Right cardiac atrium (tissue), 5 donors: Measurements from ENCODE around the gene PLG. TPM values are rescaled to one million over a fixed set of nuclear protein-coding genes. Genes with fewer than 3 reads are reported as not detected.
"Not testable (repeated sequence)": the region's sequence is repeated elsewhere in the genome, so short reads cannot be mapped to it uniquely, and the experiment has no call there.

Source experiments
- ATAC-seq, 2 donors: fragments of 200-7000 bp; cut with Tn5 transposase; one replicate each; pipeline versions ENCODE4 v1.8.0 to v1.9.1; 2020; ENCODE audit warnings: moderate library complexity in 2 of 2, mild to moderate bottlenecking in 1 of 2
- DNase-seq, 3 donors: peaks; one replicate each; pipeline ENCODE4 v3.0.0-alpha.2; 2020
- H3K27ac ChIP-seq: one replicate; pipeline ENCODE4 v1.5.1; 2013; ENCODE audit warnings: mild to moderate bottlenecking, low read length, control low read depth, moderate library complexity
- H3K27me3 ChIP-seq: one replicate; pipeline ENCODE4 v1.6.1; 2013; ENCODE audit not compliant: control insufficient read depth, insufficient read depth
- H3K4me1 ChIP-seq: one replicate; pipeline ENCODE4 v1.6.1; 2013; ENCODE audit warnings: low read length; ENCODE audit not compliant: control insufficient read depth, insufficient read depth
- H3K4me3 ChIP-seq: one replicate; pipeline ENCODE4 v1.5.1; 2013; ENCODE audit warnings: low read length, control low read depth
- H3K9me3 ChIP-seq: one replicate; pipeline ENCODE4 v1.6.1; 2013; ENCODE audit warnings: low read length; ENCODE audit not compliant: control insufficient read depth
- WGBS: extraction: QIAGEN DNeasy Blood & Tissue Kit; methylation state at CpG from one replicate; pipeline ENCODE4 v1.1.7; 2013; 5-methylcytosine and 5-hydroxymethylcytosine counted together
- intact Hi-C, 4 donors: fragments of 100-400 bp; cut with DNase I; formaldehyde crosslinking; loops; one replicate each; pipeline versions ENCODE4 v1.11.0 to v1.14.0; 2022 to 2023
- long read RNA-seq, 4 donors: library from polyadenylated mRNA; unstranded; transcript quantifications; one replicate each; pipeline ENCODE4 v2.0.0, GENCODE V29; 2020 to 2021
- polyA plus RNA-seq: library from polyadenylated mRNA; stranded (reverse); fragments of 200-250 nt; gene quantifications from one replicate; pipeline ENCODE4 v1.2.3, GENCODE V29; 2013
- total RNA-seq, 4 donors: library from RNA; stranded (reverse); fragmentation: NEBNext Ultra II Directional; extraction: Animal tissue kit (Norgen Biotek cat#: 25700); gene quantifications; one replicate each; pipeline ENCODE4 v1.2.1, GENCODE V29; 2021
- donor health status: healthy with polysubstance abuse.
- donor health status: DM: no; HTN: yes; CAD: no.
- donor health status: DM: no; HTN: no; CAD: no.
- donor health status: DM: no; HTN: yes; CAD: no; lungs with severe emphysema.
- donor health status: DM: yes; HTN: yes; CAD: no.

Gene PLG
- total RNA-seq (not detected), polyA plus RNA-seq (not detected)
- long read RNA-seq, donor 1 = 0 reads
- long read RNA-seq, donor 2 = 0 reads
- long read RNA-seq, donor 3 = 0 reads
- long read RNA-seq, donor 4 = 0 reads

GRCh38 chr6:160701918-160702680, at the start of gene PLG:
TSS of gene PLG (plus strand) at chr6:160702244. CDS start at chr6:160702305, 61 bp downstream.
- H3K4me3 ChIP-seq, H3K27me3 ChIP-seq, H3K9me3 ChIP-seq, H3K27ac ChIP-seq, intact Hi-C loops, DNase-seq, ATAC-seq, H3K4me1 ChIP-seq: not testable (repeated sequence)
- WGBS = 84% methylated on average over 6 of the region's 6 CpGs

DNA sequence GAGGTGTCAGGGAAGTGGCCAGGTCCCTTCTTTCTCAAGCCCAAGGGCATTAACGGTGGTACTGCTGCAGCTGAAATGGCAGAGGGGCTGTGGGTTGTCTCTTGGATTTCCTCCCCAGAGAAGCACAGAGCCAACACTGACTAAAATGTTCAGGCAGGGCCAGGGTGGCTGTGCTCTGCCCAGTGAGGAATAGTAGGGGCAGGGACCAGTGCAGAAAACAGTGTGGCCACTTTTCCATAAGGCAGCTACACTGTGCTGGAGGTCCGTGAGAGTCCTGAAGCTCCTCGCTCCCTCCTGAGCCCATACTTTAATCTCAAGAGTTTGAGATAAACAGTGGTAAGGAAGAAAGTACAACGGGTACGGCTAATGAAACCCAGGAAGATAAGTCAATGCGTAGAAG, 42.5 kb upstream of the PLG start:
- H3K9me3 ChIP-seq = no peaks in the 10 kb centered on the region
- no peaks in the 10 kb centered on the region for H3K4me1 ChIP-seq
- ATAC-seq (no peak), DNase-seq (no peak)
- H3K27me3 ChIP-seq = no peaks in the 10 kb centered on the region
- no peak overlapping the region for H3K27ac ChIP-seq
- 77% methylated on average over 6 of the region's 6 CpGs for WGBS
- no peak overlapping the region for H3K4me3 ChIP-seq
- intact Hi-C loops = no loop called here

GRCh38 chr6:160661216-160661615, 40.8 kb upstream of the PLG start:
- no peak overlapping the region for H3K4me3 ChIP-seq
- H3K9me3 ChIP-seq = no peaks in the 10 kb centered on the region
- no peaks in the 10 kb centered on the region for H3K27me3 ChIP-seq
- no peak overlapping the region for H3K27ac ChIP-seq
- DNase-seq (no peak), ATAC-seq (no peak)
- intact Hi-C loops = no loop called here
- 56% methylated on average over 3 of the region's 3 CpGs for WGBS
- no peaks in the 10 kb centered on the region for H3K4me1 ChIP-seq

DNA sequence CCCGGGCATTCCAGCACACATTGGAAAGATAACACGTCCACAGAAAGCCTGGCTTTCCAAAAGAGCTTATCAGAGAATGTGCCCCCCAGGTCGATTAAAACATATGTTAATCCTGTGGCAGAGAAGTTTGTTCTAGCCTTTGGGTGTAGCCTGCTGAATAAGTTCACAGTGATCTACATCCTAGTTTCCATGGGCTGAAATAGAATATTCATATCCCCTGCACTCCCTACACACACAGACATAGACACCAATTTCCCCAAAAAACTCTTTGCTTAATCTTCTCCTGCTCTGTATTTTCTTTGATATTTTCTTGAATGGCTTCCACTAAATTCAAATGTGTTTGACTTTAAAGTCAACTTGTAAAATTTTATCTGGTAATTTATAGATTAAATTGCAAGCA, 39.6 kb upstream of the PLG start:
- Histone ChIP-seq H3K9me3 (no peaks in the 10 kb centered on the region), H3K4me1 (no peaks in the 10 kb centered on the region), H3K4me3 (no peak overlapping the region), H3K27ac (no peak overlapping the region), H3K27me3 (no peaks in the 10 kb centered on the region)
- ATAC-seq (no peak), DNase-seq (no peak)
- 10% methylated on average over 3 of the region's 3 CpGs for WGBS
- intact Hi-C loops = no loop called here

DNA sequence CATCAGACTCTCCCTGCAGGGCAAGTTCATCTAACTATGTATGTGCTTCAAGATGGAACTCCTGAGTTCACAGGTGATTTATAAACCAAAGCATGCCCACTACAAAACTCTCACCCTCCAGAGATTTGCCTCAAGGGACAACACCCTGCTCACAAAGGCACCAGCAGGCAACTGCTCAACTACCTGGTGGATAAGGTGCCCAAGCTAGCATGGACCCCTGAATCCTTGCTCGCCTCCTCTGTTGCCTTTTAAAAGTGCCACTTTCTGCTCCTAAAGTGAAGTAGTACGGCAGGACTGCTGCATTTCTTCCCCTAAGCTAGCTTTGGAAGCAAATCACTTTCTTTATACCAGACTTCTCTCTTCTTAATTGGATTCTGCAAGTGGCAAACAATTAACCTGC, 39.2 kb upstream of the PLG start:
- DNase-seq (no peak), ATAC-seq (no peak)
- Histone ChIP-seq H3K9me3 (no peaks in the 10 kb centered on the region), H3K27me3 (no peaks in the 10 kb centered on the region), H3K4me3 (no peak overlapping the region), H3K4me1 (no peaks in the 10 kb centered on the region), H3K27ac (no peak overlapping the region)
- intact Hi-C loops = no loop called here
- 64% methylated on average over 2 of the region's 2 CpGs for WGBS

GRCh38 chr6:160664198-160664597, 37.8 kb upstream of the PLG start, which contains the start of gene LPA:
TSS of gene LPA (minus strand) at chr6:160664275. CDS start at chr6:160664214, 61 bp downstream.
- intact Hi-C loops, H3K4me1 ChIP-seq, ATAC-seq, H3K4me3 ChIP-seq, H3K27me3 ChIP-seq, H3K27ac ChIP-seq, H3K9me3 ChIP-seq, DNase-seq: not testable (repeated sequence)
- 83% methylated on average over 1 of the region's 1 CpG for WGBS

DNA sequence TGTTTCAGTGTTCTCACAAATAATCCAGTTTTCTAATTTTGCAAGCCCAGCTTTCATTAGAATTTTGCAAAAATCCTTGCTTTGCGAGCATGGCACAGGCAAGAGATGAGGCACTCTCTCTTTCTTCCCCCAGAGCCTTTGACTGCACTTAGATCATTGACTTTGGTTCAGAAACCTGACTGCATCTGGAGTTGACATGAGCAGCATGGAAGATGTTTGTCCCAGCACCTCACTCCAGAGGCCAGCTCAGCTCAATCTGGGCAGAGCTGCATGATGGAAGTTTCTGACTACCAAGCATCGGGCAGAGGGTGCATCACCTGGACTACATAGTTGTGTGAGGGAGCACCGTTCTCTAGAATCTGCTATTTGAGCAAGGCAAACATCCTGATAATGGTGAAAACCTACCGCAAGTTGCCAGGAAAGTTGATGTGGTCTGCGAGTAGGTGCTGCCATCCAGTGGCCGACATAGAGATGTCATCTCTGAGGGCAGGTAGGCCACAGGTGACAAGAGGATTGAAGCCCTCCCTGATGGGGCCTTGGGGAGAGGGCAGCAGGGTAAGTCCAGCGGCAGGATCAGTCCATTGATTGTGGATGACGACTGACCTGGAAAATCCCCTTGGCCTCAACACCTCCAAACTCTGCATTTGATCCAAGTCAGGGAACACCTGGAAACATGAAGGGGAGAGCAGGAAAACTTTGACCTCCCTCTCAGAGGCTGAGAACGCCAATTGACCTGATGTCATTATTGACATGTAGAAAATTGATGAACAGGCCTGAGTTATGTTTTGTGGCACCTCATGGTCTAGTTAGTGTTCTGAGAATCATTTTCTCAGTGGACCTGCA, 34.2 kb upstream of the PLG start:
- intact Hi-C loops = no loop called here
- no peak overlapping the region for H3K4me3 ChIP-seq
- H3K4me1 ChIP-seq = no peaks in the 10 kb centered on the region
- DNase-seq (no peak), ATAC-seq (no peak)
- H3K9me3 ChIP-seq = no peaks in the 10 kb centered on the region
- no peak overlapping the region for H3K27ac ChIP-seq
- WGBS = 29% methylated on average over 9 of the region's 9 CpGs
- H3K27me3 ChIP-seq = no peaks in the 10 kb centered on the region

- DNase-seq (no peak), ATAC-seq (no peak)
- no peaks in the 10 kb centered on the region for H3K27me3 ChIP-seq
- H3K27ac ChIP-seq = no peak overlapping the region
- WGBS = 82% methylated on average over 2 of the region's 2 CpGs
- H3K4me3 ChIP-seq = no peak overlapping the region
- no peaks in the 10 kb centered on the region for H3K9me3 ChIP-seq
- intact Hi-C loops = no loop called here
- H3K4me1 ChIP-seq = no peaks in the 10 kb centered on the region
Measured at GRCh38 chr6:160668589-160668988, 33.5 kb upstream of the PLG start.

DNA sequence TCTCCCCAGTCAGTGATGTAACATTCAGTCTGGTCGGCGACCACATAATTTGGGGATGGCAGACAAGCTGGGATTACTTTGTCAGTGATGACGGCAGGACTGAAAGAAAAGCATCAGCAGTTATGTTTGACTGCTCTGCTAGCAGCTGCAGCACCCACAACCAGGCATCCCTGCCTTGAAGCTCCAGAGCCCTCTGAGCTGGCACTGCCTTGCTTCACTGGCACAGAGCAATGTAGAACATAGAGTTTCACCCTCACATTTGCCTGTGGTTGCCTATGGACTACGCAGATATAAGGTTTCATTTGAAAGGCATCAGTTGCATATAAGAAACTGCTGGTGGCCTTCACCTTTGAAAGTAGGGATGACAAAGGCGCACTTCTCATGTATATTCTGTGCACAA, 25.6 kb upstream of the PLG start:
- intact Hi-C loops, ATAC-seq, H3K9me3 ChIP-seq, DNase-seq, H3K4me1 ChIP-seq, H3K27ac ChIP-seq, H3K4me3 ChIP-seq, H3K27me3 ChIP-seq: not testable (repeated sequence)
- 75% methylated on average over 5 of the region's 5 CpGs for WGBS

DNA sequence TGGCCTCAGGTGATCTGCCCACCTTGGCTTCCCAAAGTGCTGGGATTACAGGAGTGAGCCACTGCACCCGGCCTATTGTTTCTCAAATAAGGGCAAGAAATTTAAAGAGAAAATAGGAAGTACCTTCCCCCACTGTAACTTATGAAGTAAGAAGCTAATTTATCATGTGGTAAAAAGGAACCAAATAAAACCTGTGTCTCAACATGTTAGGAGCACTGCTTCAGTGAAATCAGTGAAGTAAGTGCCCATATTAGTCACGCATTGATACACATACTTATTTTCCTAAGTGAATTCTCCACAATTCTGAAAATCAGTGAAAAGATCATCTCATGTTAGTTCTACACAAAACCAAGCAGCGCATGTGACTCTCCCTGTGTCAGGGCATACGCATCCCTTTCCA, 23.8 kb upstream of the PLG start:
- WGBS = 84% methylated on average over 4 of the region's 4 CpGs
- DNase-seq = no peak
- ATAC-seq = no peak
- no peaks in the 10 kb centered on the region for H3K4me1 ChIP-seq
- no peaks in the 10 kb centered on the region for H3K27me3 ChIP-seq
- H3K27ac ChIP-seq = no peak overlapping the region
- H3K4me3 ChIP-seq = no peak overlapping the region
- intact Hi-C loops = no loop called here
- no peaks in the 10 kb centered on the region for H3K9me3 ChIP-seq

GRCh38 chr6:160678744-160679401, 23.2 kb upstream of the PLG start:
- Histone ChIP-seq H3K4me3 (no peak overlapping the region), H3K4me1 (no peaks in the 10 kb centered on the region), H3K9me3 (no peaks in the 10 kb centered on the region), H3K27me3 (no peaks in the 10 kb centered on the region), H3K27ac (no peak overlapping the region)
- intact Hi-C loops = no loop called here
- 11% methylated on average over 42 of the region's 42 CpGs for WGBS
- DNase-seq (peak in 1 of 3 donors; percentile 46), ATAC-seq (no peak)
